Suppressor macrophage treated with lipopolysaccharide for 1 hour (primary cell): ENCODE results near the gene SLAMF9.
A peak's percentile ranks its signal among the peaks of the same experiment; 100 is the strongest.
"Not testable (repeated sequence)": the region's sequence is repeated elsewhere in the genome, so short reads cannot be mapped to it uniquely, and the experiment has no call there.

ENCODE experiments used
- DNase-seq, 3 donors: peaks; one replicate each; pipeline ENCODE4 v3.0.0-alpha.2; 2020 to 2022

Gene SLAMF9

DNA sequence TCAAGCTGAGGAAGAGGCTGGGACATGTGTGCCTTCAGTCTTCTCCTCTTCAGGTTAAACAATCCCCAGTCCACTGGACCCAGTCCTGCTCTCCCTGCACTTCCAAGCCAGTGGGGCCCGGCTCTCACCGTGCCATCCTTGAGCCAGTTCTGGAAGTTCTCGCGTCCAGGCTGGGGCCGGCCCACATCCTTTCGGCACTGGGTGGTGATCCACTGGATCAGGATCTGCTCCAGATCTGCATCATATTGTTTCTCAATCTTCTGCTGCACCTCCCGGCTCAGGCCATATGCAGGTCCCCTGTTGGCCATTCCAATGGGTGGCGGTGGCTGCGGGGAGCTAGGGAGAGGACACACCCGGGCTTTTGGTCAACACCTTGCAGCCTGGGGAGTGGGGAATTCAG is 33.8 kb downstream of the SLAMF9 start:
- DNase-seq, result no peak

DNA sequence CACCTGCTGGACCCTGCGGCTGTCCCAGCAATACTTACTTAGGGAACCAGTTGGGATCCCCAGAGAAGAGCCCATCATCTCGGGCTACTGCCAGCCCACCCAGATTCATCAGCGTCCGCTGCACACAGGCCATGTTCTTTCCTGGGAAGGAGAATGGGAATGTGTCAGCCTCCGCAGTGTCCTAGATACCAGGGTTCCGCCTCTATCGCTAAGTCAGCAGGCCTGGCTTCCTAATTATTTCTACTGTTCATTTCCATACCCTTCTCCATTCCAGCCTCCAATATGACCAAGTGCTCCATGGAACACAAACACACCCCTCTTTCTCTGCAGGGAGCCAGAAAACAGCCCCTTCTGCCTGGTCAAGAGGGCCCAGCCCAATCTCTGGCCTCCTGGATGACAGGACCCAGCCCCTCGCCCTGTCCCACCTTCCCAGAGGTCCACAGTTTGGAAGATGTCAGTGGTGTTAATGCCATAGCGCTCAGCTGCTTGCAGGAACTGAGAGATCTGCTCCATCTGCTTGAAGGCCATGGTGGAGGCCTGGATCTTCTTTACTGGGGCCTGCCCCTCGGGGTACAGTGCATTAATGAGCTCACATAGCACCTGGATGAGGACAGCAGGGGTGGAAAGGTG is 34.7 kb downstream of the SLAMF9 start:
- no peak for DNase-seq

DNA sequence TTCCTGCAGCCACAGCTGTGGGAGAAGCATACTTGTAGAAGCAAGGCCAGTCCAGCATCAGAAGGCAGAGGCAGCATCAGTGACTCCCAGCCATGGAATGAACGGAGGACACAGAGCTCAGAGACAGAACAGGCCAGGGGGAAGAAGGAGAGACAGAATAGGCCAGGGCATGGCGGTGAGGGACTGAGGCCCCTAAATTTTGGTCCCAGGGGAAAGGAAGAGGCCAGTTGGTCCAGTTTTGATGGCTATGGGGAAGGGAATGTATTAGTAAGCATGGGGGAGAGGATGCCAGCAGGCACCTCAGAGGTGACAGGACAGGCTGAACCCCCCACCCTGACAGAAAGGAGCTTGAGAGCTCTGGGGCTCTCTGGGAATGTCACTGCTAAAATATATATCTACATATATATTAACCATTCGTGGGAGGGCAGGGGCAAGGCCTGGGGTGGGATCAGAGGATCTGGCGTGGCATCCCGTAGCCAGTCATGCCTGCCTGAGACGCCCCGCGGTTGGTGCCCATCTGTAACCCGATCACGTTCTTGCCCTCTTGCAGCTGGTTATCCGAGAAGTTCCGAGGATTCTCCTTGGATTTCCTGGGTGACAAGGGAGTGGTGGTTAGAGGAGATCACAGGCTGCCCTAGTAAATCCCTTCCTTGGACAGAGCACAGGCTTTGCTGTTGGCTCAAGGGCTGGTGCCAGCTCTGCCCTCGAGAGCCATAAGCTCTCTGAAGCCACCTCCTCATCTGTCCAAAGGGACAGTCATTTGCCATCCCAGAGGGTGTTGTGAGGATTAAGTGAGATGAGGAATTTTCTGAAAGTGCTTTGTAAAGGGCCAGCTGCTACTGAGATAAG is 35.5 kb downstream of the SLAMF9 start:
- DNase-seq, result no peak

DNA sequence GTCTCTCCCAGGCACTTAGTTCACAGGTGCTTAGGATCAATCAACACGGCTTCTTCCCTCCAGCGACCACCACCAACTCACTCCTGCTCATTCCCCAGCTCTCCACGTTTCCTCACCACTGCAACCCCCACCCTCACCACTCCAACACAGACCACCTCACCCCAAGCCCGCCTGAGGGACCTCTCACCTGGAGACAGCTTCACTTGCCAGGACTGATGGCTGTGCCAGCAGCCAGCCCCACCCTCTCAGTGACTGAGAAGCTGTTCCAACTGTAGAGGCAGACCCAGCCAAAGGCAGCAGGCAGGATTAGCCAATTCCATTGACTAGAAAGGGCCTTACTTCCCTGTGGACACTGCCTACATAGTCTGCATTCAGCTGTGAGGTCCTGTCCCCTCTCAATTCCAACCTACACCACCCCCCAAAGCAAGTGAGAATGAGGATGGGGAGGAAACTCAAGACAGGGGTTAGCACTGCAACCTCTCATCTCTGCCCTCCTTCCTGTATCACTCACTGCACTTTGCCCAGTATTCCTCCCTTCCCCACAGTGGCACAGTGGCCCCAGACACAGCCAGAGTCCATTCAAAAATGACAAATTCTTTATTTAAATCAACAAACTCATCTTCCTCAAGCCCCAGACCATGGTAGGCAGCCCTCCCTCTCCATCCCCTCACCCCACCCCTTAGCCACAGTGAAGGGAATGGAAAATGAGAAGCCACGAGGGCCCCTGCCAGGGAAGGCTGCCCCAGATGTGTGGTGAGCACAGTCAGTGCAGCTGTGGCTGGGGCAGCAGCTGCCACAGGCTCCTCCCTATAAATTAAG is 36.3 kb downstream of the SLAMF9 start:
- no peak for DNase-seq

DNA sequence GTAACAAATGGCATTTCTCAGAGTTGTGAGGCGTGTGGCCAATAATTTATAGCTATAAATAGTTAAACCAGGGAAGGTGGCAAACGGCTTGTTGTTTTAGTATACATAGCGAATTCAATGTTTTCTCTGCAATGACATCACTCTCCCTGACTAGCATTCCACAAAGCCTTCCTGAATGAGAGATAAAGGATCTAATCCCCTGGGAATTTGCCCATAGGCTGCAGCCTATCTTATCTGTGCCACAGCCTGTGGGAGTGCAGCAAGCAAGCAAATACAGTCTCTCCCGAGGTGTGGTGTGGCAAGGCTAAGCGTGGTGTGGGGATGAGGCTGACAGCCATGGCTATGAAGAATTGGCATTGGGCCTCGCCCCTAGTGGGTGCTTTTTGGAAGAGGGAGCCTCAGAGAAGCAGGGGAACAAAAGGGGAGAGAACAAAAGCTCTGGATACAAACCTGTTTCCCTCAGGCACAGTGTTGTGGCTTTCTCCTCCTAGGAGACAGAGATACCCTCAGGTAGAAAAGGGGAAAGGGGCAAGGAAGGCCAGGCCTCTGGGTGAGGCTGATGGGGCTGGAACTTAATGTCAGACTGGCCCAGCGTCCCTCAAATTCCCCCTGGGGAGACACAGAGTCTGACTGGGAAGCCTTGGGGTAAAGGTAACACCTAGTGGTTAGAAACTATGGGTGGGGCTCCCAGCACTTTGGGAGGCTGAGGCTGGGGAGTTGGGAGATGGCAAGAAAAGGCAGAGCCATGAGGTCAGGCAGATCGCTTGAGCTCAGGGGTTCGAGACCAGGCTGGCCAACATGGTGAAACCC is 37.6 kb downstream of the SLAMF9 start:
- no peak for DNase-seq

DNA sequence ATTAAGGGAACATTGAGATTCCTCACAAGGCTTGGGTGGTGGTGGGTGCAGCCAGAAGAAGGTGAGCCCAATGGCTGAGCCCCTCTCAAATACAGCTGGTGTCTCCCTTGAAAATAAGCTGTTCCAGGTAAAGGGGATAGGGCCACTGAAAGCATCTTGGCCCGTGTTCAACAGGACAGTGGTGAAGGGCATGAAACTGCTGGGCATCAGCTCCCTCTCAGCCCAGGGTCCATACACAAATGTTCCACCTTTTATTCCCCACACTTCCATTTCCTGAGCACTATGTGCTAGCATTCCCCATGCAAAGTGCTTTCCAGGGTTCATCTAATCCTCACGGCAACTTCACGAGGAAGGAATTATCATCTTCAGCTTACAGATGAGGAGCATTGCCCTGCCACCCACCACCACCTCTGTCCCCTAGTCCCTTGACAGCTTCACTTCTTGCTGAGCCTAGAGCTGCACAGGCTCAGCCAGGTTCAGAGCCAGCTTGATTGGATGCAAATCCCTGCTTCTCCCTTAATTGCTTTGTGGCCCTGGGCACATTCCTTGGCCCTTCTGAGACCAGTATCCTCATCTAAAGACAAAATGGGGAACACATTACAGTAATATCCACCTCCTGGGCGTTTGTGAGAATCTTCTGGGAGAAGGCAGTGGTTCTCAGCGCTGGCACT is 38.3 kb downstream of the SLAMF9 start:
- DNase-seq, result no peak

DNA sequence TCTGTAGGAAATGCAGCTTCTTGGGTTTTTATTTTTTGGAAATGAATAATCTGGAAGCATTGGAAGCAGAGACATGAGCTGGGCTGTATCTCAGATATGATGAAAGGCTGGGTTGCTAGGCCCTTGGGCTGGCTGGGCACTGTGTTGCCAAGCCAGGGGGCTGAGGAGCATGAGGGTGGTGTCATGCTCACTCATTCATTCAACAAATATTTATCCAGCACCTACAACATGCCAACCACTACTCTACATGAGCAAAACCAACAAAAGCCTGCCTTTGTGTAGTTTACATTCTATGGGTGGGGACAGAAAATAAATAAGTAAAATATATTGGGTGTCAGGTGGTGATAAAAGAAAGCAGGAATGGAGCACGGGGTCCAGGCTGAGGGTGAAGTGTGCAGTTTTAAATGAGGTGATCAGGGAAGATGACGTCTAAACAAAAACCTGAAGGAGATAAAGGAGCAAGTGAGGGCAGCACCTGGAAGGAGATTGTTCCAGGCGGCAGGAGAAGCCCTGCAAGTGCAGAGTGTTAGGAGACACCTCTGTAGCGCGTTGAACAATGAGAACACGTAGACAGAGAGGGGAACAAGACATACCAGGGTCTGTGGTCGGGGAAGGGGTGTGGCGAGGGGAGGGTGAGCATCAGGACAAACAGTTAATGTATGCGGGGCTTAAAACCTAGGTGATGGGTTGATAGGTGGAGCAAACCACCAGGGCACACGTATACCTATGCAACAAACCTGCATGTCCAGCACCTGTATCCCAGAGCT is 39.6 kb downstream of the SLAMF9 start:
- DNase-seq, result no peak

DNA sequence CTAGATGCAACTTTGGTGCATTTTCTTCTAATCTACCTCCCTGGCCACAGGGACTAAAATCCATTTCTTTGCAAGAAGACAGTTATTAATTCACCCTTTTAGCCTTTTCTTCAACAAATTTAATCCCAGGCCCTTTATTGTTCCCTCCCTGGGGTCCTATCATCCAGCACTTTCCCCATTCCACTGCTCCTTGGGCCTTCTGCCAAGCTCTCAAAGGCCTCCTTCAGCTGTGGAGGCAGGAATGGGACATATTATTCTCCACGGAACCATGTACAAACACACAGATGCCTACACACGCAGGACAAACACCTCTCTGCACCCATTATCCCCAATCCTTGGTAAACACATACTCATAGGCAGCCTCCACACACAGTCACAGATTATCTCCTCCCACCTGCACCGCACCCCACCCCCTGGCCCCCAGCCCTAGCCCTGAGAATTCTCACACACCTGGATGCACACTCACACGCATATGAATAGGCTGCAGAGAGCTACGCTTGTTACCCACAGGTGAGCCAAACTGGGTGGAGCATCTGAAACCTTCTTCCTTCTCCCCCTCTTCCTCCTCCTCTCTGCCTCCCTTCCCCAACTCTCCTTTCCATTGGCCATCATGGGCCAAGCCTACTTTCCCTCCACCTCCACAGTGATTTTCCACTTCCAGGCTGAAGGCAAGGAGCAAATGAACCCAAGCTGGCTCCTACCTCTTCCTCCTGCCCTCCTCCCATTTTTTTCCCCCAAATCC is 40.4 kb downstream of the SLAMF9 start:
- DNase-seq, result no peak

DNA sequence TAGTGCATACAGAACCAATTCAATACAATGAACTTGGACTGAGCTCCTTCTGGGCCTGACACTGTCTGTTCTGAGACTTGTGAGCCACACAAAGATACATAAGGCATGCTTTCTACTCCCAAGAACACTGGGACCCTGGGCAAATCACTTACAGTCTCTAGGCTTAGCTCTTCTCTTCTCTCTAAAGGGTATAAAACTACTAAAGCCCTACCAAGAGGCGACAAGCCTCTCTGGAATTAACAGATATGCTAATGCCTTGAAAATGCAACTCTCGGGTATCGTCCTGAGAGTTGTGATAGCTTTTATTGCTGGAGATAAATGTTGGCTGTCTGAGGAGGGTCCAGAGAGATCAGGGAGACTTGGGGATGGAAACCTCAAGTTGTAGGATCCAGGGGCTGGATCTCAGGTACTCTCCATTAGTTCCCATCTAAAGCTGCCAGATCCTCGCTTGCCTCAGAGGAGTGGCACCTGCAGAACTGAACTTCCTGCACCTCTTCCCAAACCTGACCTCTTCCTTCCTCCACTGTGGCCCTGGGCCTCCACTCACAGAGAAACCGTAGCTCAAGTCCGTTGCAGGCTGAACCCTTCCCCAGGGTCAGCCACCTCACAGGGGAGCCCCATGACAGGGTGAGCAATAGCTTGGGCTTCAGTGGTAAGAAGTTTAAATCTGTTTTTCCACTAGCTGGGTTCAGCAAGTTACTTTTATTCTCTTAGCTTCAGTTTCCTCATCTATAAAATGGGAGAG is 42.5 kb downstream of the SLAMF9 start:
- peak; percentile 35 to 40 (median 38) for DNase-seq

DNA sequence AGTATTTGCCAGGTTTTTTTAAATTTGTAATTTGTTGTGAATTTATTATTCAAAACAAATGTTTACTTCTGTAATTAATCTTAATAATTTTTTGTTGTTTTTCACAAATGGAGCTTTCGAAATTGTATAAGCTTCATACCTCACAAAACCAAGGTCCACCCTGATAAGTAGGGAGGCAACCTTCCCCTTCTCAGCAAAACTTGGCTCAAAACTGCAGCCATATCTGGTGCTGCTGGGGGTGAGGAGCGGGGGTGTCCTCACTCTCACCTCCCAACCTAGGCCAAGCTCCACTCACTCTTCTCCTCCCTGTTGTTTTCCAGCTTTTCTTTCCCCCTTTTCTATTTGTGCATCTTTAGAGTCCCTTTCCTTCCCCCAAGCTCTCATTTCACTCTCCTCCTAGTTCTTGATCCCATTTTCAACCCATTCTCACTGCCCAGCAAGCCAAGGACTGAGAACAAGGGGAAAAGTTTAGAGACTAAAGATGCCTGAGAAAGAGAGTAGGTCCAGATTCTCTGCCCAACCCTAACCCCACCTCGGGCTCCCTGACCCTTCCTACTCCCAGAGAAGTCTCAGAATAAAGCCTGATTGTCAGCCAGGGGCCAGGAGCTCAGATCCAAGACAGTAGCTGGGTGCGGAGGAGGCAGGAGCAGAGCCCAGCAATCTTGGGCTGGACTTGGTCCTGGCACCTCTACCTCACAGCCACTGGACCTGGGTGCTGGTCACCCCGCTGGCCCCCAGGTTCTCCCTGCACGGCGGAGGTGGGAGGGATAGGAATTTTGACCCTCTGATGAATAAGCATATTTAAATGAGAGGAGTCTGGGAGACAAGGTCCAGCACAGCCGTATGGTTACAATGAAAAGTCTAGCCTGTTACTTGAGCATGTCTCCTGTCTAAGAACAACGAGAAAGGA is 45.8 kb downstream of the SLAMF9 start:
- no peak for DNase-seq

DNA sequence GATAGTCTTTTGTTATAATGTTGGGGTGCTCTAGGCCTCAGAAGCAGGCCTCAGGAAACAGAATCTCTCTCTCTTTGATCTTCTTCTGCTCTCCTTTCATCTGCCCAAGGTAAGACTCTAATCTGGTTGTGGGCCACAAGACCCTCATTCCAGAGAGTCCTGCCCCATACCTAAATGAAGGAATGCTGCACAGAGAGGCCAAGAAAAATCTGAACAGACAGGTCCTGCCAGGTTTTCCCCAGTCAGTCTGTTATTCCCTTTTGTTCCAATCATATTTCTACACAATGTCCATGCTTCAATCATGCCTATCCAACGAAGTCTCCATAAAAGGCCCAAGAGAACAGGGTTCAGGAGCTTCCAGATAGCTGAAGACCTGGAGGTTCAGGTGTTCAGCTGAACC is 47.1 kb downstream of the SLAMF9 start:
- no peak for DNase-seq

DNA sequence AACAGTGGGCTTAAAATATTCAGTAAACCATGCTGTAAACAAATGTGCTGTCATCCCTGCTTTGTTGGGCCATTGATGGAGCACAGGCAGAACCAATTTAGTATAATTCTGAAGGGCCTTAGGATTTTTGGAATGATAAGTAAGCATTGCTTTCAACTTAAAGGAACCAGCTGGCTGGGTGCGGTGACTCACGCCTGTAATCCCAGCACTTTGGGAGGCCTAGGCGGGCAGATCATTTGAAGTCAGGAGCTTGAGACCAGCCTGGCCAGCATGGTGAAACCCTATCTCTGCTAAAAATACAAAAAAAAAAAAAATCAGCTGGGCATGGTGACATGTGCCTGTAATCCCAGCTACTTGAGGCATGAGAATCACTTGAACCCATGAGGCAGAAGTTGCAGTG is 50.0 kb downstream of the SLAMF9 start:
- not testable (repeated sequence) for DNase-seq

DNA sequence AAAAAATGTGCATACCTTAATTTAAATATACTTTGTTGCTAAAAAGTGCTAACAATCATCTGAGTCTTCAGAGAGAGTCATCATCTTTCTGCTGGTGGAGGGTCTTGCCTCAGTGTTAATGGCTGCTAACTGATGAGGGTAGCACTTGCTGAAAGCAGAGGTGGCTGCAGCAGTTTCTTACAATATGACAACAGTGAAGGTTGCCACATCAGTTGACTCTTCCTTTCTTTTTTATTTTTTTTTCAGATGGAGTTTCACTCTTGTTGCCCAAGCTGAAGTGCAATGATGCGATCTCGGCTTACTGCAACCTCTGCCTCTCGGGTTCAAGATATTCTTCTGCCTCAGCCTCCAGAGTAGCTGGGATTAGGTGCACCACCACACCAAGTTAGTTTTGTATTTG is 51.5 kb downstream of the SLAMF9 start:
- peak in 2 of 3 donors; percentile 28 to 46 for DNase-seq
